Measurements from ENCODE around the gene C9orf85. TPM values are rescaled to one million over a fixed set of nuclear protein-coding genes. Genes with fewer than 3 reads are reported as not detected.
"Not testable (repeated sequence)": the region's sequence is repeated elsewhere in the genome, so short reads cannot be mapped to it uniquely, and the experiment has no call there.

Gene C9orf85
- total and polyA plus RNA-seq, 12 donors, result 4.7 to 18.8 (median 12.1) TPM

- H3K27me3 ChIP-seq, result no peaks in the 10 kb centered on the region
- no peaks in the 10 kb centered on the region for H3K4me1 ChIP-seq (replicated peaks in 1 of 2)
- H3K9me3 ChIP-seq (replicated peaks in 1 of 3), result no peaks in the 10 kb centered on the region
- no peak overlapping the region for H3K4me3 ChIP-seq
- no peak for DNase-seq
- no peak overlapping the region for H3K27ac ChIP-seq
- TF ChIP-seq POLR2A (IDR thresholded peaks at IDR 0.05) (no peak), CTCF (IDR thresholded peaks at IDR 0.05) (no peak)
- no peaks in the 10 kb centered on the region for H3K36me3 ChIP-seq (replicated peaks in 1 of 2)
- intact Hi-C loops (cut with DNase I), result no loop called here
These were observed 94.0 kb downstream of the C9orf85 start for GRCh38 chr9:72005451-72005850.

GRCh38 chr9:72006501-72006900 is 95.1 kb downstream of the C9orf85 start:
- intact Hi-C loops (cut with DNase I), result no loop called here
- no peak overlapping the region for H3K27ac ChIP-seq
- H3K36me3 ChIP-seq (replicated peaks in 1 of 2), result no peaks in the 10 kb centered on the region
- H3K27me3 ChIP-seq, result no peaks in the 10 kb centered on the region
- no peaks in the 10 kb centered on the region for H3K4me1 ChIP-seq (replicated peaks in 1 of 2)
- no peak for TF ChIP-seq CTCF (IDR thresholded peaks at IDR 0.05)
- no peak for TF ChIP-seq POLR2A (IDR thresholded peaks at IDR 0.05)
- H3K4me3 ChIP-seq, result no peak overlapping the region
- 57 to 68% (median 61%) methylated on average over 5 of the region's 5 CpGs for WGBS, 4 donors
- DNase-seq, result no peak
- no peaks in the 10 kb centered on the region for H3K9me3 ChIP-seq (replicated peaks in 1 of 3)

- H3K4me3 ChIP-seq; intact Hi-C loops (cut with DNase I); H3K9me3 ChIP-seq (replicated peaks in 1 of 3); H3K36me3 ChIP-seq (replicated peaks in 1 of 2); DNase-seq; H3K27me3 ChIP-seq; H3K27ac ChIP-seq; H3K4me1 ChIP-seq (replicated peaks in 1 of 2): not testable (repeated sequence)
- 91 to 97% (median 91%) methylated on average over 14 to 20 of the region's 20 CpGs for WGBS, 4 donors
These were observed 96.3 kb downstream of the C9orf85 start for GRCh38 chr9:72007726-72008125.

GRCh38 chr9:72012646-72013045 is 101.2 kb downstream of the C9orf85 start:
- intact Hi-C loops (cut with DNase I), result loop anchor here in 1 of 2 donors (10.0 kb wide), 1 partner anchor 1698 kb away; no protein-coding TSS in a partner anchor
- TF ChIP-seq CTCF (IDR thresholded peaks at IDR 0.05) (no peak), POLR2A (IDR thresholded peaks at IDR 0.05) (no peak)
- WGBS, 4 donors, result 82 to 95% (median 89%) methylated on average over 4 of the region's 4 CpGs

GRCh38 chr9:72013292-72013760 is 101.9 kb downstream of the C9orf85 start:
- H3K9me3 ChIP-seq (replicated peaks in 1 of 3), result no peaks in the 10 kb centered on the region
- intact Hi-C loops (cut with DNase I), result loop anchor here in 1 of 2 donors (10.0 kb wide), 1 partner anchor 1699 kb away; no protein-coding TSS in a partner anchor
- 0 to 43% (median 25%) methylated on average over 1 of the region's 1 CpG for WGBS, 4 donors
- no peak for DNase-seq
- TF ChIP-seq POLR2A (IDR thresholded peaks at IDR 0.05) (no peak), CTCF (IDR thresholded peaks at IDR 0.05) (no peak)
- no peaks in the 10 kb centered on the region for H3K4me1 ChIP-seq (replicated peaks in 1 of 2)
- H3K36me3 ChIP-seq (replicated peaks in 1 of 2), result no peaks in the 10 kb centered on the region
- H3K4me3 ChIP-seq, result no peak overlapping the region
- H3K27me3 ChIP-seq, result no peaks in the 10 kb centered on the region
- H3K27ac ChIP-seq, result no peak overlapping the region

More at GRCh38 chr9:72012646-72013045, 101.2 kb downstream of the C9orf85 start:
- Histone ChIP-seq H3K9me3 (replicated peaks in 1 of 3) (no peaks in the 10 kb centered on the region), H3K27ac (no peak overlapping the region), H3K27me3 (no peaks in the 10 kb centered on the region), H3K4me1 (replicated peaks in 1 of 2) (no peaks in the 10 kb centered on the region), H3K36me3 (replicated peaks in 1 of 2) (no peaks in the 10 kb centered on the region), H3K4me3 (no peak overlapping the region)
- DNase-seq, result no peak

All from adrenal gland (tissue), 12 donors.